Dermis microvascular lymphatic vessel endothelial cell (primary cell): ENCODE measurements around the gene OXA1L. TPM values are rescaled to one million over a fixed set of nuclear protein-coding genes. Genes with fewer than 3 reads are reported as not detected.
"Not testable (repeated sequence)": the region's sequence is repeated elsewhere in the genome, so short reads cannot be mapped to it uniquely, and the experiment has no call there.

Source experiments
- DNase-seq, 2 donors: peaks; one replicate each; pipeline versions ENCODE4 v3.0.0 to v3.0.0-alpha.2; 2010; ENCODE audit warnings: low read depth in 2 of 2
- total RNA-seq: library from RNA; depleted of rRNA; stranded (reverse); fragments of >200 nt; gene quantifications from 2 replicates; pipeline ENCODE4 v1.2.1, GENCODE V29; 2014

Gene OXA1L
- 50.6 and 75.4 TPM in 2 replicates for total RNA-seq

DNA sequence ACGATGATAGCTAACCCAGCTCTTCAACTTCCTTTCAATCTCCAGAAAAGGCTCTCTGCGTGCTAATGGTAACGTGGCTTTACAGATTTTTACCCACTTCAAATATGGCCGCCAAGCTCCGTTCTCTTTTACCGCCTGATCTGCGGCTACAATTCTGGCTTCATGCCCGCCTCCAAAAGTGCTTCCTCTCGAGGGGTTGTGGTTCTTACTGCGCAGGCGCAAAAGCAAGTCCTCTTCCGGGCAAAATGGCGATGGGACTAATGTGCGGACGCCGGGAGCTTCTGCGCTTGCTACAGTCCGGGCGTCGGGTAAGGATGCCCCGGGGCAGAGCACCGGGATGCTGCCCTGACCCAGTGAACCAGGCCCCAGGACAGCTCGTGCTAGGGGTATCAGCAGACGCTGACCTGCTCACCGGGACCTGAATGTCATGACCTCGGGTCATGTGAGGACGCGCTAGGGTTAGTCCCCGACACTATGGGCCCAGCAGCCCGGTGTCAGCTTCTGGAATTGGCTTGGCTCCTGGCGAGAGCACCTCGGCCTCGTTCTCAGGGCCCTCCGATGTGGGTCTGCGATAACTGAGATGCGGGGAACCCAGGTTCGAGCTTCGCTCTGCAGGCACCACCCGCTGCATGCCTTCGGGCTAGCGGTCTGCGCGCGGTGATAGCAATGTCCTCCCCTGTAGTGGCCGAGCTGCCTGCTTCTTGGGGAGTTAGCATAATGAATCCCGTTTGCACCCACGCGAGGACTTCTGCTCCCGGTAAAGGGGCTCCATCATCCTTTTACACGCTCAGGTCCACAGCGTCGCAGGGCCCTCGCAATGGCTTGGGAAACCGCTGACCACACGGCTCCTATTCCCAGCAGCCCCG, at the start of gene OXA1L:
TSS of gene OXA1L (plus strand) at position 232 of the 866 bp plus-strand sequence. CDS start at position 246, 14 bp downstream.
- DNase-seq, result peak; percentile 95 to 96

DNA sequence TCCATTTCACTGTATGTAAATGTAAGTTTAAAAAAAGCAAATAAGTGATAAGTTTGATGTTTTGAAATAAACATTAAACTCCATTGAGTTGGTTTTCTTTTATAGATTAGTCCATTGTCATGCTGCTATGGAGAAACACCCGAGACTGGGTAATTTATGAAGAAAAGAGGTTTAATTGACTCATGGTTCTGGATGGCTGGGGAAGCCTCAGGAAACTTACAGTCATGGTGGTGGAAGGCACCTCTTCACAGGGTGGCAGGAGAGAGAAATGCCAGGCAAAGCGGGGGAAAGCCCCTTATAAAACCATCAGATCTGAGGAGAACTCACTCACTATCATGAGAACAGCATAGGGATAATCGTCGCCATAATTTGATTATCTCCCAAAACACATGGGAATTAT, 48.4 kb upstream of the OXA1L start:
- DNase-seq, result no peak

DNA sequence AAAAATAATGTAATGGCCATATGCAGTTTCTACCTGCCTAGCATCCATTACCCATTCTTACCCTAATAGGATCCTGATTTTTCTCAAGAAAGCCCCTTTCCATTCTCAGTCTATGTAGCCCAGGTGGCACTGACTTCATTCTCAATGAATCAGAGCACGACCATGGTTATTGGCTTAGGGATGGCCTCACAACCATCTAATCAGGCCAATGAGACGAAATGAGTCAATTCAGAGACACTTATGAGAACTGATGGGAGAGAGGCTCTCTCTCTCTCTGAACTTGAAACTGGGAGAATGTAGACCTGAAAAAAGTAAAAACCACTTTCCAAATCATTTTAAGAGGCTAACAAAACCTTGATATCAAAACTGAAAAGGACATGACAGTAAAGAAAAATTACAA, 45.3 kb upstream of the OXA1L start:
- no peak for DNase-seq

DNA sequence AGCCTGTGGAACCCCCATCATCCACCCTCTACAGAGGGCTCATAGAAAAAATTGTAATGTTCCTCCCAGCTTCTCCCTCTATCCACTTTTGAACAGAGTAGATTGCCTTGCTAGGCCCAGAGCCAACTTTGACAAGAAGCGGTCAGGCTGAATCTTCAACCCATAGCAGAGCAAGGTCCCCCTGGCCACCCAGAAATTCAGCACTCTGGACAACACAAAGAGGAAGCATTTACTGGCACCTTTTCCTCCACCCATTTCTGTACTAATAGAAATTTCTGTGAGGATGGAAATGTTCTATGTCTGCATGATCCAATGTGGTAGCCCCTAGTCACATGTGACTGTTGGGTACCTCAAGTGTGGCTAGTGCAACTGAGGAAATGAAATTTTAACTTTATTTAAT, 42.7 kb upstream of the OXA1L start:
- DNase-seq, result no peak

DNA sequence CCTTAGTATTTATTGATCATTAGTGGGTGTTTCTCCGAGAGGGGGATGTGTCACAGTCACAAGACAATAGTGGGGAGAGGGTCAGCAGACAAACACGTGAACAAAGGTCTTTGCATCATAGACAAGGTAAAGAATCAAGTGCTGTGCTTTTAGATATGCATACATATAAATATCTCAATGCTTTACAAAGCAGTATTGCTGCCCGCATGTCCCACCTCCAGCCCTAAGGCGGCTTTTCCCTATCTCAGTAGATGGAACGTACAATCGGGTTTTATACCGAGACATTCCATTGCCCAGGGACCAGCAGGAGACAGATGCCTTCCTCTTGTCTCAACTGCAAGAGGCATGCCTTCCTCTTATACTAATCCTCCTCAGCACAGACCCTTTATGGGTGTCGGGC, 41.6 kb upstream of the OXA1L start:
- not testable (repeated sequence) for DNase-seq

DNA sequence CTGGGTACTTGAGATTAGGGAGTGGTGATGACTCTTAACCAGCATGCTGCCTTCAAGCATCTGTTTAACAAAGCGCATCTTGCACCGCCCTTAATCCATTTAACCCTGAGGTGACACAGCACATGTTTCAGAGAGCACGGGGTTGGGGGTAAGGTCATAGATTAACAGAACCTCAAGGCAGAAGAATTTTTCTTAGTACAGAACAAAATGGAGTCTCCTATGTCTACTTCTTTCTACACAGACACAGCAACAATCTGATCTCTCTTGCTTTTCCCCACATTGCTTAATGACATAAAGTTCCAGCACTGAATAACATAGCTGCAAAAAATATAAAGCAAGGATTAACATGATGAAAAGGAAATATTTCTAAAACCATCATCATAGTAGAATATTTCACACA, 41.1 kb upstream of the OXA1L start:
- DNase-seq, result not testable (repeated sequence)

DNA sequence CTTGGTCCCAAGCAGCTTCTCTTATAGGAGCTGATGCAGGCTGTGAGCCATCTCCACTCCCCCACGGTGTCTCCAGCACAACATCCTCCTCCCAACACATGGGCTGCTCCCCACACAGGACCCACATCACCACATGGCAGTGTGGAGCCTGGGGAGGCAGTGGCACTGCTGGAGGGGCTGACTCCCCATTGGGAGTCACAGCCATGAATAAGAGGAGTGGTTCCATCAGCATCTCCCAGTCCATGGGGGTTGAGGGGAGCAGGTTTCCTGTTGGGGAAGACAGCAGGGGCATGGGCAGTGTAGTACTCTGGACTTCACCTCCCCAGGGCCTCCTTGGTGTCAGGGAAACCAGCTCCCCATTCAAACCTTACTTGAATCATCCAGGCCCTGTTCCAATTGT, 40.5 kb upstream of the OXA1L start:
- no peak for DNase-seq

DNA sequence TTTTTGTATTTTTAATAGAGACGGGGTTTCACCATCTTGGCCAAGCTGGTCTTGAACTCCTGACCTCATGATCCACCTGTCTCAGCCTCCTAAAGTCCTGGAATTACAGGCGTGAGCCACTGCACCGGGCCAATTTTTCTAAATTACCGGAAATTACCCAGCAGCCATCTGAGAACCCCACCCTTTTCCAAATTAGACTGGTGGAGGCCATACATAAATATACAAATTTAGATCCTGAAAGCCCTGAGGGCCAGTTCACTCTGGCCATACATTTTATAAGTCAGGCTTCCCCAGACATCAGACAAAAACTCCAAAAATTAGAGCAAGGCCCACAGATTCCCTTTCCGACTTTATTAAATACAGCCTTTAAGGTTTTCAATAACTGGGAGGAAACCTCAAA, 34.4 kb upstream of the OXA1L start:
- not testable (repeated sequence) for DNase-seq

DNA sequence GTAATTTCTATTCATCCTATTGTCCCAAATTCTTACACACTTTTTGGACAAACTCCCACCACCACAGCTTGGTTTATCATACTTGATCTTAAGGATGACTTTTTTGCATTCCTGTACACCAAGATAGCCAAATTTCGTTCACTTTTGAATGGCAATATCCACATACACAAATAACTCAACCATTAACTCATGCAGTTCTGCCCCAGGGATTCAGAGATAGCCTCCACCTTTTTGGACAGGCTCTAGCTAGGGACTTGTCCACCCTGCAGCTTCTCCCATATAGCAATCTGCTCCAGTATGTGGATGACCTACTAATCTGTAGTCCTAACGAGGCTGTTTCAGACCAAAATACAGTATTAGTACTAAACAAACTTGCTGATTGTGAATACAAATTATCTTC, 32.7 kb upstream of the OXA1L start:
- DNase-seq, result no peak

DNA sequence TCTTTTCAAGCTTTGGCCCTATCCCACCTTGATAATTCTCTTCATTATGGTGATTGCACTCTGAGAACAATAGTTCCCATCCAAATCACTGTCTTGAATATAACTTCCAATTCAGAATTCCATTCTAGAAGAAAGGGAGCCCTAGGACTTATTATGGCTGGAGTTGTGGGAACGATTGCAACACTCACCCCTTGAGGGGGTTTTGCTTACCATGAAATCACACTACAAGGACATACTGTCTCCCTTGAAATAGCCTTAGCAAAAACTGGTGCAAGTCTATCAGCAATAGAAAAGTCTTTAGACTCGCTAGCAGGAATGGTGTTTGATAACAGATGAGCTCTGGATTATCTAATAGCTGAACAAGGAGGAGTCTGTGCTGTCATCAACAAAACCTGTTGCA, 31.4 kb upstream of the OXA1L start:
- no peak for DNase-seq

DNA sequence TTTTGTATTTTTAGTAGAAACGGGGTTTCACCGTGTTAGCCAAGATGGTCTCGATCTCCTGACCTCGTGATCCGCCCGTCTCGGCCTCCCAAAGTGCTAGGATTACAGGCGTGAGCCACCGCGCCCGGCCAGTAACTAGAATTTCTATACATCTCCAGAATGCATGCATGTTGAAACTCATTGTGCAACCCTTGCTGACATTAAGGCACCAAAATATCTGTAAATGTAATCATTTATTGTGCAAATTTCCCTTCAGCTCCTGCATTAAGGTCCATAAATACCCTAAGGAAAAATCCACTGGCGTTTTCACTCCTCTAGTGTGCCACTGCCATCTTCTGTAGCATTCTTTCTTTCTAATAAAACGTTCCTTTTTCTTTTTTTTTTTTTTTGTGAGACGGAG, 30.1 kb upstream of the OXA1L start:
- not testable (repeated sequence) for DNase-seq

DNA sequence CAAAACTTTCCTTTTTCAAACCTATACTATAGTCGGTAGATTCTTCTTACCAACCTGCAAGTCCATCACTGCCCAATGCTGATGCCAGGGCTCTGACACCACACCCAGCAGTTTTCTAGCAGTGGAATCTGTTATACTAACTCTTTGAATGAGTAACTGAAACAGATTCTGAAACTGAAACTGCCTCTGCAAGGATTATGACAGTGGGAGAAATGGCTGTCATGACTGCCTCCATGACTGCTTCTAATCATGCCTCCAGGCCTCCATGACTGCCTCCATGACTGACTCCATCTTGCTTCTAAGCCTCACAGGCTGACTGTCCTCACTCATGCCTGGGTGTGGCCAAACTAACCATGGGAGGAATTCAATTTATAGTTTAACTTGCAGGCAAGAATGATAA, 29.4 kb upstream of the OXA1L start:
- DNase-seq, result no peak

DNA sequence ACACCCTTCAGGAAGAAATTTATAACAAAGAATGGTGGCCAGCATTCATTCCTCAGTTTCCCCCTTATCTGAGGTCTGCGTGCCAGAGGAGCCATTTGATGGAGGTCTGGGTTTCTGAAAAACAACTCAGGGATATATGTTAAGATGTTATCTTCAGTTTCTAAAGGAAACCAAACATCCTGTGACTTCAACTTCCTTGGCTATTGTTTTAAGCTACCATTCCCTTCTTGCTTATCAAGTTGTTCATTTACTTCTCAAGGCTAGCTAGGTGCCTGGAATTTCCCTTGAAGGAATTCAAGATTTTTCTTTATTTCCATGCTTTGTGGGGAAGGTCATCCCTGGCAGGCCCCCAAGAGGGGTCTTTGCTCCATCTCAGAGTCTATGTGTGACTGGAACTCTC, 27.1 kb upstream of the OXA1L start:
- DNase-seq, result peak in 1 of 2 donors; percentile 80

DNA sequence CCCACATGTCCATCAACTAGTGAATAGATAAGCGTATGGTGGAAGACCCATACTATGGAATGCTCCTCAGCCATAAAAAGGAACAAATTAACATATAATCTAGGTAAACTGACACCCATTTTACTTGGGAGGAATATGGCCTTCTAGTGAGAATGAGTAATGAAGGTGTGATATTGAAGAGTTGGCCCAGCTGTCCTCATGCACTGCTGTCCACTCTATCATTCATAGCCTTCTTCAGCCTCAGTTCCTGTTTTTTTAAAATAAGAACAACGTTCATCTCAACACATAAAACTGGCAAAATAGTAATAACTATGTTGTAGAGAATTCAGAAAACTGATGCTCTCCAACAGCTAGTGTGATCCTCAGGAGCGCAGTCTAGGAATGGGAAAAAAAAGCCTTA, 26.5 kb upstream of the OXA1L start:
- DNase-seq, result peak in 1 of 2 donors; percentile 26

DNA sequence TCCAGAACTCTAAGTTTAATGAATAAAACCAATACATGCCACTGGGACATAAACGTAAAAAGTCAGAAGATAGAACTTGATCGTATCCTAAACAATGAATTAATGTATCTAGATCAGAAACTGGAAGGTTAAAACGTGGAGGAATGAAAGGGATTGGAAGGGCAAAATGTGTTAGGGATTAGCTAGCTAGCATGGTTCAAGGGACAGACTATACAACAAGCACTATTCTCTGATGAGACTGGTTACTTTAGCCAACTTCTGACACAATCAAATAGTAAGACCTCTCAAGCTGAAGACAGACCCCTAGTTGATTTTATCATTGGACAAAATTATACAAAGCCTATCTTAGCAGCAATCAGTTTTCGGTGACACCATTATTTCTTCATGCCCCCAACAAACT, 18.7 kb upstream of the OXA1L start:
- no peak for DNase-seq

DNA sequence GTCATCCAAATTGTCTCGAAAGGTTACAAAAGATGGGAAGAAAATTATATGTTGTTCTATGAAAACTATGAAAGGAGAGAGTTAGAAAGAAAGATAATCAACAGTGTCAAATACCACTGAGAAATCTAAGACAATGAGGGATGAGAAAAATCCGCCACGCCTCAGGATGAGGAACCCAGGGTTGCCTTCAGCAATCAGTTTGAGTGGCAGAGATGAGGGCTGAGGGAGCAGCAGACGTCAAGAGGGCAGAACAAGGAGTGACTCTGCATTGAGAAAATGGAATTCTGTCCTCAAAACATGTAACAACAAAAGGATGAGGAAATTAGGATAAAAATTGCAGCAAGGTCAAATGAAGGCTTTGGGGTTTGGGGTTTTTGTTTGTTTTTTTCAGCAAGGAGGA, 18.3 kb upstream of the OXA1L start:
- DNase-seq, result no peak

DNA sequence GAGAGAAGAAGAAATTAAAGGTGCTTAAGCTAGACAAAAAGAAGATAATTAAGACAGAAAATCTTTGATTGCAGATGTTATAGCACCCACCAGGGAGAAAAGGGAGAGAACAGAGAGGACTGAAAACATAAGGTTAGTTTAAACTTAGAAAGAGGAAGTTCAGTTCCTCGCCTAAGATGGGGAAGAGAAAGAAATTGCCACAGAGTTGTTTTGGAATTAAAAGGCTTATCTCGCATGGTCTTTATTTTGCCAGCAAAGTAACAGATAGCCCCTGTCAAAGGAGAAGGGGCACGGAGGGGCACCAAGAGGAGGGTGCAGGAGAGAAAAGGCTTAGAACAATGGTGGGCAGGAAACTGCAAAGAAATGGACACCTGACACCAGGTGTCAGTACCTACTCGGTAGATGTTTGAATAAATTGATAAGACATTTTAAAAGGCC, 17.8 kb upstream of the OXA1L start:
- no peak for DNase-seq

DNA sequence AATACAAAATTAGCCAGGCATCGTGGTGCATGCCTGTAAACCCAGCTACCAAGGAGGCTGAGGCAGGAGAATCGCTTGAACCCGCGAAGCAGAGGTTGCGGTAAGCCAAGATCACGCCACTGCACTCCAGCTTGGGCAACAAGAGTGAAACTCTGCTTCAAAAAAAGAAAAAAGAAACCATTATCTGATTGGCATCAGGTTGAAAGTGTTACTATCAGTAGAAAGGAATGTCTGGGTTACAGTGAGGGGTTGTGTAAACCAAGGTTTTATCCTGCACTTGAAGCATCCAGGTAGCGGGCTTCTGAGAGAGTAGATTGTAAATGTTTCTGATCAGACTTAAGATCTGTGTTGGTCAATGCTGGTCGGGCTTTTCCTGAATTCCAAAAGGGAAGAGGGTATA, 14.1 kb upstream of the OXA1L start:
- no peak for DNase-seq

DNA sequence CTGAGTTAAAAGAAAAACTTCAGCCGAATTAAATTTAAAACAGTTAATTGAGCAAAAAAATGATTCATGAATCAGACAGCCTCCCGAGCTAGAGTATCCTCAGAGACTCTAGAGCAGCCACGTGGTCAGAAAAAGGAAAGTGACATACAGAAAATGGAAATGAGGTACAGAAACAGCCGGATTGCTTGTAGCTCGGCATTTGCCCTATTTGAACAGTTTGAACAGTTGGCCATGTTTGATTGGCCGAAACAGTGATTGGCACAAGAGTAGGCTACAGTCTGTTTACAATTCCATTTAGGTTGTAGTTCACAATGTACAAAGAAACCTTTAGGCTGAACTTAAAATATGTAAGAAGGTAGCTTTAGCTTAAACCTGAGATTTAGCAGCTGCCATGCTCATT, 12.9 kb upstream of the OXA1L start:
- DNase-seq, result no peak

DNA sequence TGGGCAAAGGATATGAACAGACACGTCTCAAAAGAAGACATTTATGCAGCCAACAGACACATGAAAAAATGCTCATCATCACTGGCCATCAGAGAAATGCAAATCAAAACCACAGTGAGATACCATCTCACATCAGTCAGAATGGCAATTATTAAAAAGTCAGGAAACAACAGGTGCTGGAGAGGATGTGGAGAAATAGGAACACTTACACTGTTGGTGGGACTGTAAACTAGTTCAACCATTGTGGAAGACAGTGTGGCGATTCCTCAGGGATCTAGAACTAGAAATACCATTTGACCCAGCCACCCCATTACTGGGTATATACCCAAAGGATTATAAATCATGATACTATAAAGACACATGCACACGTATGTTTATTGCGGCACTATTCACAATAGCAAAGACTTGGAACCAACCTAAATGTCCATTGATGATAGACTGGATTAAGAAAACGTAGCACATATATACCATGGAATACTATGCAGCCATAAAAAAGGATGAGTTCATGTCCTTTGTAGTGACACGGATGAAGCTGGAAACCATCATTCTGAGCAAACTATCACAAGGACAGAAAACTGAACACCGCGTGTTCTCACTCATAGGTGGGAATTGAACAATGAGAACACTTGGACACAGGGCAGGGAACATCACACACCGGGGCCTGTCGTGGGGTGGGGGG, 8.4 kb upstream of the OXA1L start:
- not testable (repeated sequence) for DNase-seq

DNA sequence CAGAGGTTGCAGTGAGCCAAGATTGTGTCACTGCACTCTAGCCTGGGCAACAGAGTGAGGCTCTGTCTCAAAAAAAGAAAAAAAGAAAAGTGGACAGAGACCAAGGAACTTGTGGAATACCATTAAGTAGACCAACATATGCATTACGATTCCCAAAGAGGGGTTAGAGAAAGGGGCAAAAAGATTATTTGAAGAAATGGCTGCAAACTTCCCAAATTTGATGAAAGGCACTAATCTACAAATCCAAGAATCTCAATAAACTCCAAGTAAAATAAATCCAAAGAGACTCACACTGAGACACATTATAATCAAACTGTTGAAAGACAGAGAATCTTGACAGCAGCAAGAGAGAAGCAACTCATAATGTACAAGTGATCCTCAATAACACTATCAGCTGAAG, 4.8 kb upstream of the OXA1L start:
- DNase-seq, result no peak

DNA sequence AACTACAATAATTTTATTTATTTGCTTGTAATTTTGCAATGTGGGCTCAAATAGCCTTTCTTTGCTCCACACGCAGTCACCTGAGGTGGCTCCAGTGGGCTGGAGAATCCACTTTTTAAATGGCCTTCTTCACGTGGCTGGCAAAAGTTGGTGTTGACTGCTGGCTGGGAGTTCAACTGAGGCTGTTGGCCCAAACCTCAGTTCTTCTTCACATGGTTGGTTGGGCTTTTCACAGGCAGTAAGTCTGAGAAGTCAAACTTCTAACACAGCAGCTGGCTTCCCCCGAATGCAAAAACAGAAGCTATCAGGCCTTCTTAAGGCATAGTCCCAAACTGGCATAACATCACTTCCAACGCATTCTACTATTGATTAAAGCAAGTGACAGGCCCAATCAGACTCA, 2.1 kb upstream of the OXA1L start:
- DNase-seq, result no peak

DNA sequence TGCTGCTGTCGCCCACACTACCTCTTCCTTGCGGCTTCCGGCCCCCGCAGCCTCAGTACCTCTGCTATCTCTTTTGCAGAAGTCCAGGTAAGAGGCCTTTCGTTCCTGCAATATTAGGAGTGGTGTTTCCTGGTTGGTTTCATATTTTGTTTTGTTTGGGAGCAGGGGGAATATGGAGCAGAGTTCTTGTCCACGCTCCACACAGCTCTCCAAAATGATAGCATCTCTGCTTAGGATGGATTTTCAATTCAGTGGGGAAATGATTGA, 768 bp downstream of the OXA1L start:
- DNase-seq, result no peak
